Panc1 (cell line): ENCODE measurements around the gene ATP4A. TPM values are rescaled to one million over a fixed set of nuclear protein-coding genes. Genes with fewer than 3 reads are reported as not detected.

Experiments used
- ATAC-seq: fragments of 200-7000 bp; cut with Tn5 transposase; 2 replicates; pipeline ENCODE4 v1.9.1; 2020; ENCODE audit warnings: mild to moderate bottlenecking, moderate library complexity
- BruUV-seq: library from RNA; stranded (reverse); fragments of 400-500 nt; replicated peaks from 2 replicates; lab custom pipeline; 2021; lab: Mats Ljungman, UMichigan
- CTCF ChIA-PET: fragments of 300-600 bp; sonication (Branson Sonifier 250); formaldehyde crosslinking; loops from one replicate; lab custom pipeline; 2022; ENCODE audit warnings: antibody characterized with exemption; lab: Charles Lee
- POLR2A ChIA-PET: fragments of 300-600 bp; sonication (Branson Sonifier 250); formaldehyde crosslinking; loops from one replicate; lab custom pipeline; 2022; ENCODE audit warnings: antibody characterized with exemption; lab: Charles Lee
- DNase-seq: peaks from one replicate; pipeline ENCODE4 v3.0.0-alpha.2; 2010; ENCODE audit warnings: low read depth, low spot score
- H3K27ac ChIP-seq: 2 replicates; pipeline ENCODE4 v1.5.1; 2011; ENCODE audit warnings: mild to moderate bottlenecking, low read length, inconsistent platforms
- H3K27me3 ChIP-seq: fragments of 200-500 bp; sonication (Bioruptor generic); 2 replicates; pipeline ENCODE4 v1.6.0; 2014; ENCODE audit warnings: low read length, inconsistent platforms; ENCODE audit not compliant: control insufficient read depth, insufficient read depth
- H3K36me3 ChIP-seq: fragments of 200-500 bp; sonication (Bioruptor generic); 2 replicates; pipeline ENCODE4 v1.5.1; 2014; ENCODE audit warnings: inconsistent platforms, mild to moderate bottlenecking, low read length, moderate library complexity; ENCODE audit not compliant: control insufficient read depth, insufficient read depth
- H3K4me1 ChIP-seq: 2 replicates; pipeline ENCODE4 v1.5.1; 2011; ENCODE audit warnings: inconsistent platforms, mild to moderate bottlenecking, low read length, moderate library complexity; ENCODE audit not compliant: control insufficient read depth, insufficient read depth
- H3K4me3 ChIP-seq, 2 experiments: 2 replicates each; pipeline ENCODE4 v1.5.1; 2011 to 2012; ENCODE audit warnings: low read depth in 2 of 2, low read length in 2 of 2, mild to moderate bottlenecking in 2 of 2, inconsistent platforms in 1 of 2, moderate library complexity in 1 of 2
- H3K9me3 ChIP-seq: fragments of 200-500 bp; sonication (Bioruptor generic); 2 replicates; pipeline ENCODE4 v1.5.1; 2014; ENCODE audit warnings: low read depth, mild to moderate bottlenecking, inconsistent platforms, low read length, moderate library complexity; ENCODE audit not compliant: control insufficient read depth, insufficient read depth
- CTCF ChIP-seq: fragments of 450-650 bp; IDR thresholded peaks from 2 replicates; pipeline ENCODE4 v1.5.1; 2017; ENCODE audit warnings: mild to moderate bottlenecking
- POLR2AphosphoS5 ChIP-seq: IDR thresholded peaks from 2 replicates; pipeline ENCODE4 v1.6.1; 2012; ENCODE audit warnings: mild to moderate bottlenecking, low read depth, low read length, moderate library complexity
- REST ChIP-seq, 2 experiments: IDR thresholded peaks; 2 replicates each; pipeline ENCODE4 v1.6.1; 2011 to 2012; ENCODE audit warnings: low read depth in 2 of 2, control low read depth in 1 of 2, low read length in 1 of 2, mild to moderate bottlenecking in 1 of 2, moderate library complexity in 1 of 2; ENCODE audit not compliant: insufficient read depth in 1 of 2
- SIN3A ChIP-seq: IDR thresholded peaks from 2 replicates; pipeline ENCODE4 v1.6.1; 2012; ENCODE audit warnings: low read depth, mild to moderate bottlenecking, low read length, moderate library complexity, borderline replicate concordance; ENCODE audit not compliant: insufficient read depth
- TCF7L2 ChIP-seq: IDR thresholded peaks from 2 replicates; pipeline ENCODE4 v1.6.1; 2011; ENCODE audit warnings: mild to moderate bottlenecking, low read depth, low read length, inconsistent platforms
- in situ Hi-C: cut with HindIII; loops from 2 replicates; pipeline ENCODE4 v1.10.0; 2016; ENCODE audit warnings: low sequenced_read_pairs, low pct_unique_long_range_greater_than_20kb
- intact Hi-C: fragments of 100-400 bp; cut with micrococcal nuclease; formaldehyde crosslinking; loops from one replicate; pipeline ENCODE4 v1.10.0; 2022; ENCODE audit not compliant: unreplicated experiment
- total RNA-seq: library from RNA; stranded (reverse); gene quantifications from one replicate; pipeline ENCODE4 v1.2.1, GENCODE V29; 2021; ENCODE audit not compliant: unreplicated experiment

The ATP4A gene
- total RNA-seq, 1 experiment from 2014 or later, result not detected

GRCh38 chr19:35601971-35602370, 38.5 kb upstream of the ATP4A start:
- H3K4me1 ChIP-seq, result no peaks in the 10 kb centered on the region
- no peak for ATAC-seq

GRCh38 chr19:35596366-35596999, 33.0 kb upstream of the ATP4A start:
- H3K27ac ChIP-seq, result no peak overlapping the region
- no peaks in the 10 kb centered on the region for H3K4me1 ChIP-seq
- peak; percentile 69; the same call in 1 of the 2 replicates for ATAC-seq
- intact Hi-C loops (no loop called here), in situ Hi-C loops (no loop called here)
- BruUV-seq, result no TSS peak
- POLR2A ChIA-PET, result interaction anchor here (0.6 kb wide), 1 partner anchor 218 kb away, joined by 3 read pairs; no protein-coding TSS in a partner anchor
- H3K4me3 ChIP-seq, result no peak overlapping the region
- DNase-seq, result no peak
- CTCF ChIA-PET, result interaction anchor here (0.6 kb wide), 1 partner anchor 33 kb away, joined by 8 read pairs; the partner anchor contains the start of gene ATP4A
- no peaks in the 10 kb centered on the region for H3K27me3 ChIP-seq
- no peaks in the 10 kb centered on the region for H3K9me3 ChIP-seq
- no peaks in the 10 kb centered on the region for H3K36me3 ChIP-seq
- TF ChIP-seq POLR2AphosphoS5 (no peak), SIN3A (no peak), TCF7L2 (no peak), CTCF (no peak), REST (IDR thresholded peaks at IDR 0.05; ENCODE audit: insufficient read depth in 1 of 2, low read depth in 2 of 2, low read length in 1 of 2) (no peak)

More at GRCh38 chr19:35601971-35602370, 38.5 kb upstream of the ATP4A start:
- Histone ChIP-seq H3K36me3 (no peaks in the 10 kb centered on the region), H3K27me3 (no peaks in the 10 kb centered on the region), H3K9me3 (no peaks in the 10 kb centered on the region), H3K4me3 (no peak overlapping the region), H3K27ac (no peak overlapping the region)
- no peak for DNase-seq
- BruUV-seq, result no TSS peak
- POLR2A ChIA-PET, result no interaction called here
- in situ Hi-C loops, result no loop called here
- intact Hi-C loops, result no loop called here
- CTCF ChIA-PET, result no interaction called here
- TF ChIP-seq SIN3A (no peak), CTCF (no peak), TCF7L2 (no peak), POLR2AphosphoS5 (no peak), REST (IDR thresholded peaks at IDR 0.05; ENCODE audit: insufficient read depth in 1 of 2, low read depth in 2 of 2, low read length in 1 of 2) (no peak)
